ENCODE results near the gene RGS1. TPM values are rescaled to one million over a fixed set of nuclear protein-coding genes. Genes with fewer than 3 reads are reported as not detected.

RGS1 gene
- total and polyA plus RNA-seq, 2 of the 8 experiments (the other 6 are each of a cell fraction or from before 2014, with no cell fraction given), result not detected

DNA sequence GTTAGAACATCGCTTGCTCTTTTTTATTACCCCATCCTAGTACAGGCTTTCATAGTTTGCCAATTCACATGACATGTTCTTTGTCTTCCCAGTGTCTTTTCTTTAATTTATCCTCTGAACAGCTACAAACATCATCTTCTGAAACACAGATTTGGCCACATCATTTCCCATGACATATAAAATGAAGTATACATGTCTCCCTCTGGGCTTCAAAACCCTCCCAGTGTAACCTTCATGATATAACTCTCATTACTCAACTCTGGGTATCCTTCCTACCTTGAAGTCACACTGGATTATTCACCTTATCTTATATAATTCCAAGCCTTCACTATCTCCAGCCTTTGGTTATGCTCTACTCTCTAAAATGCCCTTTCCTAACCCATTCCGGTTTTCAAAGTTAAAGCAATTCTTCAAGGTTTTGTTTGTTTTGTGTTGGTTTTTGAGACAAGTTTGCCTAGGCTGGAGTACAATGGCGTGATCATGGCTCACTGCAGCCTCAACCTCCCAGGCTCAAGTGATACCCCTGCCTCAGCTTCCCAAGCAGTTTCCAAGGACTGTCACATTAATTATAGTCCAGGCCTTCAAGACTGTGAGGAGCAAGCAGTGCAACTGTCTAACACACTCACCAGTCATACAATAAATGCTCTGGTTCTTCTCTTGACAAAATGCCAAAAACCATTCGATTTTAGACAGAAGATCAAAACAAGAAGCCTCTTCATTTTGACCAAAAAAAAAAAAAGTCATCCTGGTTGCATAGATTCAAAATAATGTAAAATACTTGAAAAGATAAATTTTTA lies 5.8 kb downstream of the RGS1 start (continued):
- TF ChIP-seq RFX5 (IDR thresholded peaks at IDR 0.05; ENCODE audit: borderline replicate concordance, low read depth, low read length), result no peak
